SH-SY5Y (cell line): ENCODE data around the gene RRAD.

ENCODE experiments used
- GATA2 ChIP-seq: IDR thresholded peaks from 2 replicates; pipeline ENCODE4 v1.6.1; 2011; ENCODE audit warnings: mild to moderate bottlenecking, low read depth, low read length
- GATA3 ChIP-seq: IDR thresholded peaks from 2 replicates; pipeline ENCODE4 v1.6.1; 2011; ENCODE audit warnings: low read depth, mild to moderate bottlenecking, low read length, moderate library complexity

RRAD gene

DNA sequence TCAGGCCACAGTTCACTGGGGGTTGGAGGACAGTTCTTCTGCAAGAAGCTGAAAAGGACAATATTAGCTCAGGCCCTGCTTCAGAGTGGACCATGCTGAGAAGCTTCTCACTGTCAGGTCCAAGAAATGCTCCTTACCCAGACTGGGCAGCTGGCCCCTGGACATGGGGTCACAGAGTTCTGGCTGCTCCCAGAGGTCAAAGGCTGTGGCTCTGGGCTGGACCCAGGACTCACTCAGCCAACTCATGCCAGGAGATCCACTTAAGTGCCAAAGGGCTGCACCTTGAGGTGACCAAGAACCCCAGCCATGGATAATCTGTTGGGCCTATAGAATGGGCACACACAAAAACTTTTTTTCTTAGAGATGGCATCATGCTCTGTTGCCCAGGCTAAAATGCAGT is 14.0 kb upstream of the RRAD start:
- TF ChIP-seq GATA2 (no peak), GATA3 (no peak)

DNA sequence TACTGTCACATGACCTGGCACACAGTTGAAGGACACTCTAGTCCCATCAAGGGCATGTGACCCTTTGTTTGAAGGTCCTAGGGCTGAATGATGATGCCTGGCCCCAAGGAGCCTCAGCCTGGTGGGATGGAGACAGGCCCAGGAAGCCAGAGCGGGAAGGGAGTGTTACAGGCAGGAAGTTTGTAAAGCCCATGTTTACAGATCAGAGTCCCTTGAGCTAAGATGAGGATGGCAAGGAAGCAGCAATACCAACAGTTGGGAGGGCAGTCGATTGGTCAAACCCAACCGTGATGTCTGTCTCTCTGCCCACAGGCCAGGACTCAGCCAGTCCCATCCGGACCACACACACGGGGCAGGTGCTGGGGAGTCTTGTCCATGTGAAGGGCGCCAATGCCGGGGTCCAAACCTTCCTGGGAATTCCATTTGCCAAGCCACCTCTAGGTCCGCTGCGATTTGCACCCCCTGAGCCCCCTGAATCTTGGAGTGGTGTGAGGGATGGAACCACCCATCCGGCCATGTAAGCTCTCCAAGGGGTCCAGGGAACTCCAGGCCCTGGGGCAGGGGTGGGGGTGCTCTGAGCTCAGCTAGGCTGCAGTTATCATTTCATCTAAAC is 12.5 kb upstream of the RRAD start:
- TF ChIP-seq GATA3 (no peak), GATA2 (no peak)

DNA sequence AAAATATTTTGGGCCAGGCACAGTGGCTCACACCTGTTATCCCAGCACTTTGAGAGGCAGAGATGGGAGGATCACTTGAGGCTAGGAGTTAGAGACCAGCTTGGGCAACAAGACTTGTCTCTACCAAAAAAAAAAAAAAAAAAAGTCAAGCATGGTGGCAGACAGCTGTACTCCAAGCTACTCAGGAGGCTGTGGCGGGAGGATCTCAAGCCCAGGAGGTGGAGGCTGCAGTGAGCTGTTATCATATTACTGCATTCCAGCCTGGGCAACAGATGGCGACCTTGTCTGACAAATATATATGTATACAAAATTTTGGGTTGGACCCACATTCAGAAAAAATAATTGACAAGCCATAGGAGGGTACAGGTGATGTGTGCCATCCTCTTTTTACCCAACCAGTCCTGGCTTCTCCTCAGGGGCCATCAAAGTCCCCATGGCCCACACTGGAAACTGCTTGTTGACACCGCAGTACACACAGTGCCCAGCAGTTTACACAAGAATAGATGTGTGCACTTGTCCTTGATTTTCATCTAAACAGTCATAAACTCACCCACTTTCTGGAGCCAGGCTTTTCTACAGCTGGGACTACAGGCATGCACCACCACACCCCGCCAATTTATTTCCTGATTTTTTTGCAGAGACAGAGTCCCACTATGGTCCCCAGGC is 11.7 kb upstream of the RRAD start:
- no peak for TF ChIP-seq GATA3
- no peak for TF ChIP-seq GATA2

DNA sequence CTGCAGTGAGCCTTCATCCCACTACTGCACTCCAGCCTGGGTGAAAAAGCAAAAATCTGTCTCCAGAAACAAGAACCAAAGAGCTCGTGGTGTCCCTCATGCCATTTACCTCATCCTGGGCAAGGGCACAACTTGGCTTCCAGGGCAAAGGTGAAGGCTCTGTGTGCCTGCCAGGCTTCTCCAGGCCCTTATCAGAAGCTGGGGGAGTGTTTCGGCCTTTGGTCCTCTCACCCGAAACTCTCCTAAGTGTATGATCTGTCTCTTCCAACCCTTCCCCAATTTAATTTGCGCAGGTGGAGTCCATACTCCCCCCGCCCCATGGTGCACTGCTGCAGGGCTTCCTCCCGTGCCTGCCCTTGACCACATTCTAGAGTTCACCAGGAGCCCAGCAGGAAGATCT is 11.1 kb upstream of the RRAD start:
- TF ChIP-seq GATA3 (no peak), GATA2 (no peak)

DNA sequence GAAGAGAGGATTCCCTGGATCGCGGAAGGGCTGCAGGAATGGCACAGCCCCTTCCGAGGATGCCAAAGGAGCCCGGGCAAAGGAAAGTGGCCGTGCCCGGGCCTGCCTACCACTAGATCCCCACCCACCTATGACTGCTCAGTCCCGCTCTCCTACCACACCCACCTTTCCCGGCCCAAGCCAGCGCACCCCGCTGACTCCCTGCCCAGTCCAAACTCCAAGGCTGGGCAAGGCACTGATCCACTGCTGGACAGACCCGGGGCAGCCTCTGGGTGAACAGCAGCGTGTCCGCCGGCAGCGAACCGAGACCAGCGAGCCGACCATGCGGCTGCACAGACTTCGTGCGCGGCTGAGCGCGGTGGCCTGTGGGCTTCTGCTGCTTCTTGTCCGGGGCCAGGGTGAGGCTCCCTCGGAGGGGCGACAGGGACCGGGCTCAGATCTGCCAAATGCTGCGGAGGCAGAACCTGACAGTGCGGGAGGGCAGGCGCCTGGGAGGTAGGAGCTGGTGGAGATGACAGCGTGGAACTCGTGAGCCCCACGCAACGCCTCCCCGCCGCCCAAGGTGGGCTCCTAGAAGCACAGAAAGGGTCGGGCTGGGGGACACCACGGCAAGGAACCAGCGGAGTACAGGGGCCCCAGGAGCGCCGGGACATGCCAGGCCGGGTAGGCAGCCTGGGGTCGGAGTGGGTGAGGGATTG is 10.1 kb upstream of the RRAD start, which contains the start of gene CES2:
Gene CES2 (plus strand): TSS at position 203 of the 698 bp plus-strand sequence. CDS start 120 bp downstream, at position 323.
- TF ChIP-seq GATA3: no peak
- no peak for TF ChIP-seq GATA2

DNA sequence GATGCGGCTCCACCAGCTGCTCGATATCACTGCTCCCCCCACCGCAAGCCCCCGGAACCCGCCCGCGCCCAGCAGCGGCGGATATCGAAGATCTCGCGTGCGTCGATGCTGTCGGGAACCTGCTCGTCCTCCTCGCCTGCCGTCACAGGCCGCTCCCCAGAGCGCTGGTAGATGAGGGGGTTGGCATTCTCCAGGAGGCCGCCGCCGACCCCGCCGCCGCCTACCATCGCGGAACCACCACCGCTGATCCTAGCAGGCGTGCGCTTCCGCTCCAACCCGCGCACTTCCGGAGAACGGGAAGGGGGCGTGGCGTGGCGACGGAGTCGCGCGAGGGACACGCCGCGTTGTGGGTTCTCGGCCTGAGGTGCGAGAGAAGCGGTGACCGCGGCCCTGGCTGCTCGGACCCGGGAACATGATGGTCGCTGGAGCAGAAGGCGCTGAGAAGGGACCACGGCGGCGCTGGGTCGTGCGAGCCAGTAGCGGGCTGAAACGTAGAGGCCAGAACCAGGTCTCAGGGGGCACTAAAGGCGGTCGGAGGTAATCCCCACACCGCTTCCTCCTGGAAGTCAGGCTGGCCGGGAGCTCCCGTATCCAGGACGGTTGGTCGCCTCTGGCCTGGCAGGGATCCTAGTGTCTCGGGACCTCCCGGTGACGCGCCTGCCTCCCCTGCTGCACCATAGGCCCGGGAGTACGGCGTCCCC is 9.0 kb upstream of the RRAD start, which contains the start of gene CIAO2B:
Gene CIAO2B (minus strand): TSS at position 265 of the 701 bp plus-strand sequence. CDS start 38 bp downstream, at position 227.
- no peak for TF ChIP-seq GATA2
- no peak for TF ChIP-seq GATA3

DNA sequence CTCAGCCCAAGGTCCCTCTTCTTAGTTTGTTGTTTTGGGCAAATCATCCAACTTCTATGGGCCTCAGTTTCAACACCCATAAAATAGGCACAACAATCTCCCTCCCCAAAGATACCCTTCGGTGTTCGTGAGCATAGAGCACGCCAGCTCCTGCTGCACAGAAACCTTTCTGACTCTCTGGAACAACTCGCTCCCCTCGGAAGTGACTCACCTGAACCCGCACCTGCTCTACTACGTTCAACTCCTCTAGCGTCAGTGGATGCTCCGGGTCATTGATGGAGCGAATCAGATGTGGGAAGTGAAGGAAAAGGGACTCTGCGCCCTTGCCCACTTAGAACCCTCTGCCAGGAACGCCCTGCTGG is 8.4 kb upstream of the RRAD start:
- no peak for TF ChIP-seq GATA2
- no peak for TF ChIP-seq GATA3

DNA sequence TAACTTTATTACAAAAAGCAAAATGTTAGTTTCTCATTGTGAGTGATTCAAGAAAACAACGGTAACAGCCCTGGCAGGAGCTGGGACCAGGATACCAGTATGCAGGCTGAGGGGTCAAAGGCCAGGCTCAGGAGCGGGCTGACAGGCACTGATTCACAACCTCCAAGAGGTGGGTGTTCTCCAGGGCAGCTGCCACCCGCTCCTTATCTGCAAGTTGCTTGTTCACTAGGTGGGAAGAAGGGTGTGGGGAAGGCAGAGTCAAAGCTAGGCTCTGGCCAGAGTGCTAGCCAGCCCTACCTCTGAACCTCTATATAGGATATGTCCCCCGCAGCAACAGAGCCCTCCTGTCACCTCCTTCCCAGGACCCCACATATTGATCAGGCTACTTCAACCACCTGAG is 6.7 kb upstream of the RRAD start:
- TF ChIP-seq GATA3: no peak
- TF ChIP-seq GATA2: no peak

DNA sequence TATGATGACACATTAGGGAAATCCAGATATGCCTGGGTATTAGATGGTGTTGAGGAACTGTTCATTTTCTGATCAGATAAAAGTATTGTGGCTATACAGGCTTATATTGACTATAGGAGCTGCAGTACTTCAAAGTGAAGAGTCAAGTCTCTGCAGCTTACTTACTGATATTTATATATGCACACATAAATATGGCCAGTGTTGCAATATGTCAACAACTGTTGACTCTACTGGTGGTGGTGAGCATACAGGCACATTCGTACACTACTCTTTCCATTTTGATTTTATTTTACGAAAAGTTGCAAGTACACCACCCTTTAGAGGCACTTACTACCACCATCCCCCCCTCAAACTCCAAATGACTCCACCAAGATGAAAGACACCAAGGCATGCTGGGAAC is 6.3 kb upstream of the RRAD start:
- TF ChIP-seq GATA2 (no peak), GATA3 (no peak)

DNA sequence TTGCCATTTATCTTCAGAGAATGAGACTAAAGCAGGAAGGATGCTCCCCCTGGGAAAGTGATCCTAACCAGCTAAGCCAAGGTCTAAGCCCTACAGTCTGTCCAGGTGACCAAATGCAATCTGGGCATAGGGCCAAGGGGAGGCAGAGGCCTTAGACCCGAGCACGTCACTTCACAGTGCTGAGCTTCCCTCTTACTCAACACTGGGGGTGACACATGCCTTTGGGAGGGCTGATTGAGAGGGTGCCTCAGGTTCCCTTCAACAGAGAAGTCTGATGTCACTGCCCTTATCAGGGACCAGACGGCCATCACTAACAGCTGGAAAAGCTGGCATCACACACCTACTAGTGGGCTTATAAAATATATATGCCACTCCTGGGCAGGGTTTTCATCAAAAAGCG is 4.9 kb upstream of the RRAD start:
- TF ChIP-seq GATA2: no peak
- TF ChIP-seq GATA3: no peak

DNA sequence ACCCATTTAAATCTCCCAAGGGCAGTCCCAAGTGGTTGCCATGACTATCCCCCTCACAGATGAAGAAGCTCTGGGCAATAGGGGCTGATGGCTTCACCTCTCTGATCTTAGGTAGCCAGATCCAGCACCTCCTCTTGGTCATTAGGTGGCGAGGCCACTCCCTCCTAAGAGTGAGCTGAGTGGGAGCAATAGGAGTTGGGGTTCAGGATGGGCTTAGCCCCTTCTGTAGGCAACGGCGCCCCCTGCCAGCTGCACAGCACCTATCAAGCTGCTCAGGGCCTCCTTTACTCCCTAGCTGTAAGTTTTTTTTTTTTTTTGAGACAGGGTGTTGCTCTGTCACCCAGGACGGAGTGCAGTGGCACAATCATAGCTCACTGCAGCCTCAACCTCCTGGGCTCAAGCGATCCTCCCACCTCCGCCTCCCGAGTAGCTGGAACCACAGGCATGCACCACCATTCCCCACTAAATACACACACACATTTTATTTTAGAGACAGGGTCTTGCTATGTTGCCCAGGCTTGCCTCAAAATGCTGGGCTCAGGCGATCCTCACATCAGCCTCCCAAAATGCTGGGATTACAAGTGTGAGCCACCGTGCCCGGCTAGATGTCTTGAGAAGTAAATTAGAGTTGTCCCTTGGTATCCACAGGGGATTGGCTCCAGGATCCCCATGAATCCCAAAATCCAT is 3.5 kb upstream of the RRAD start:
- TF ChIP-seq GATA3: no peak
- TF ChIP-seq GATA2: no peak

DNA sequence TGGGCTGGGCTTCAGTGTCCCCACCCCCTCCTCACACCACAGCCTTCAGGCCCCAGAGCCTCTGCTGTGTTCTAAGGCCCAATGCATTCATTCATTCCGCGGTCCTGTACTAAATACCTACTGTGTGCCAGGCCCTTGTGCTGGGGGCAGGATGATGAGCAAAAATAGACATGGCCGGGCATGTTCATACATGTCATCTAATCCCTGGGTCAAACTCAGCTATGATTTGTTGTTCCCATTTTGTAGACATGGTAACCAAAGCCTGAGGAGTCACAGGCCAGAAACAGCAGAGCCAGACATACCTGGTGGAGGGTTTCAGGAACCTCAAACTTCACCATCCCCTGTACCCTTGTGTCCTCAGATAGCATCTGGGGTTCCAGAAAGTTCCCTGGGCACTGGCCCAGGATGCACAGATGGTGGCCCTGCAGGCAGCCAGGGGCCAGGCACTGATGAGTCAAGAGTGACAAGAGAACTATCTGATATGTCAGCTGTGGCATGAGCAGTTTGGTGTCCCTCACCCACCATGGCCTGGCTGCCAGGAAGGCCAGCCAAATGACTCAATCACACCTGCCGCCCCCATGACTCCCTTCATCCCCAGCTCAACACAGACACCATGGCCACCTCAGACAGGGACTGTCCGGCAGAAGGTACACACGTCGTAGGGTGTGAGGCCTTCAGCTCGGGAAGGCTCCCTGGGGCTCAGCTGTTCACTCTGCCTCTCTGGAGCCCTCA is 2.7 kb upstream of the RRAD start:
- TF ChIP-seq GATA3: no peak
- TF ChIP-seq GATA2: no peak

DNA sequence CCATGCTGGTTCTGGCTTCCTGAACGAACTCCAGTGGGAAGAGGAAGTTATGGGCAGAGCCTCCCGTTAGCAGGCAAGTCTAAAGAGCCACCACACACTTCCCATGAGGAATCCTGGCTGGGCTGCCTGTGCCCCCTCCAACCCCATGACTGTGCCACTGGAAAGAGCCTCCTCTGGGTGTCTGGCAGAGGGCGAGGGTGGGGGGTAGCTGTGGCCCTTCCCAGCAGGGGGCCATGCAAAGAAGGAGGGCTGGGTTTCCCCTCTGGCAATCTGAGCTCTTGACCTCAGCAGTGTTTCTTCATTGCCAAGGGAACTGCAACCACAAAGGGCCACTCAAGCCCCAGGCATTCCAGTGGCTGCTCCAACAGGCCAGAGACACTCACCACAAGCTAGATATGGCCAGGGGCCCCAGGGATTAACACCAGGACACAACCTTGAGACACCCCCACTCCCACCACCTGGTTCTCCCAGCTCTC is 1.7 kb upstream of the RRAD start:
- TF ChIP-seq GATA3: no peak
- TF ChIP-seq GATA2: no peak
